Measurements from ENCODE around the gene SGTA.

Gene SGTA

GRCh38 chr19:2809387-2810140 is 26.5 kb upstream of the SGTA start:
- DNase-seq (ENCODE audit: low read depth) = no peak

- DNase-seq (ENCODE audit: low read depth) = no peak
These were observed 25.3 kb upstream of the SGTA start for GRCh38 chr19:2808129-2808941.

DNA sequence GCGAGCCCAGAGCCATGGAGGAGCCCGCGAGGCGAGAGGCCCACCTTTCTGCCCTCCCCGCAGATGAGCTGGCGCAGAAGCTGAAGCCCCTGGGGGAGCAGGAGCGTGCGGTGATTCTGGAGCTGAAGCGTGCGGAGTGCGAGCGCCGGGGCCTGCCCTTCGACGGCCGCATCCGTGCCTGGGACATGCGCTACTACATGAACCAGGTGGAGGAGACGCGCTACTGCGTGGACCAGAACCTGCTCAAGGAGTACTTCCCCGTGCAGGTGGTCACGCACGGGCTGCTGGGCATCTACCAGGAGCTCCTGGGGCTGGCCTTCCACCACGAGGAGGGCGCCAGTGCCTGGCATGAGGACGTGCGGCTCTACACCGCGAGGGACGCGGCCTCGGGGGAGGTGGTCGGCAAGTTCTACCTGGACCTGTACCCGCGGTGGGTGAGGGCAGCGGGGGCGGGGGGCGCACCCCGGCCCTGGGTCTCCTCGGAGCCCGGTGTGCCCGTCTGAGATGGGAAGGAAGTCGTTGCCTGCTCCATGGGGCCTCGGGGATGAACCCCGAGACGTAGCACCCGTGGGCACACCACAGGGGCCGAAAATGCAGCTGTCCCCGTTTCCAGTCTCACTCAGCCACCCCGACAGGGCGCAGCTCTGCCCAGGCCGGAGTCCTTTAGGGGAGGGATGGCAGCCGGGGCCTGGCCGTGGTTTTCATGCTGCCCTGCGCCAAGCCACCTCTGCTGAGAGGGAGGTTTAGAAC is 24.5 kb upstream of the SGTA start:
- DNase-seq (ENCODE audit: low read depth) = no peak

DNA sequence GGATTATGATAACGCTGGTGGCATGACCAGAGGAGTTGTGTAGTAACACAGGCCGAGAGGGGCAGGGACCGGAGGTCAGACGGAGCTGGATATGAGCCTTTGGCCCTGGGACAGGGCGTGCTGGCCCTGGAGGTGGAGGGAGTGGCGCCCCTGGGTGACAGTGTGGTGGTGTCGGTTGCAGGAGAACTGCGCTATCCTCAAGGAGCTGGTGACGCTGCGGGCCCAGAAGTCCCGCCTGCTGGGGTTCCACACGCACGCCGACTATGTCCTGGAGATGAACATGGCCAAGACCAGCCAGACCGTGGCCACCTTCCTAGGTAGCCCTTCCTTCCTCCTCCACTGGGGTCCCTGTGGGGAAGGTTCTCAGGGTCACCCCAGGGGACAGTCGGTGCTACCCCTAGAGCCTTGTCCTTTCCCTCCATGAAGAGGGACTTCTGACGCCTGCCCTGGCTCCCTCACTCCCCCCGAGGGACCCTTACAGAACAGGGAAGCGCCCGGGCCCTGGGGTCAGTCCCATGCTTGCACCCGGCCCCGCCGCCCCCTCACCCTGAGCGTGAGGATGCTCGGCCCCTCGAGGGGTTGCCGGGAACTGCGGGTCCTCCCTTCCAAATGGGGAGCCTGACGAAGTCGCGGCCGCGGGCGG is 23.8 kb upstream of the SGTA start:
- DNase-seq (ENCODE audit: low read depth) = no peak

DNA sequence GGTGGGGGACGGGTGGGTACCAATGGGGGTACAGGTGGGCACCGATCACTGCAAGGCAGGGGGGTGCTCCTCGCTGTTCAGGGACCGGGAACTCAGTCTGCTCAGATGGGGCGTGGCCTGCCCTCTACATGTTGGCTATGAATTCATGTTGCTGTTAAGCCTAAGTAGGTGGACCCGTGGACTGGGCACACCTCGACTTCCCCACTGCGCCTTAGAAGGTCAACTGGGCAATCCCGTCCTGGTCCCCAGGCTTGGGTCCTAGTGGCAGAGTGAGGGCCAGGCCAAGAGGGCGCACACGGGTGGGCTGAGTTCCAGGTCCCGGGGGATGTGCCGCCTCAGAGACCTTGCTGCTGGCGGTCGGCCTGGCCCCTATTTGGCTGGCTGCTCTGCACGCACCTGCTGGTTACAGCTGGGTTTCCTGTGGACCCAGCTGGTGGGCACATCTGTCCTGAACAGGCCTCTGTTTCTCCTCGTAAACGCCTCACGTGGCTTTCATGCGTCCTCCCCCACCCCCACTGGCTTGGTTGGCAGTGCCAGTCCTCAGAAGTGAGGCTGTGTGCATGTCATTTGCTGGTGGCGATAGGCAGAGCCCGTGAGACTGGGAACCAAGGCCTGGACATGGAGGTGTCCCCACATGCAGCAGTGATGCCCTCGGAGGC is 23.0 kb upstream of the SGTA start:
- no peak for DNase-seq (ENCODE audit: low read depth)

- no peak for DNase-seq (ENCODE audit: low read depth)
These were observed 22.3 kb upstream of the SGTA start for GRCh38 chr19:2805261-2805900.

- no peak for DNase-seq (ENCODE audit: low read depth)
These were observed 21.3 kb upstream of the SGTA start for GRCh38 chr19:2804156-2805004.

DNA sequence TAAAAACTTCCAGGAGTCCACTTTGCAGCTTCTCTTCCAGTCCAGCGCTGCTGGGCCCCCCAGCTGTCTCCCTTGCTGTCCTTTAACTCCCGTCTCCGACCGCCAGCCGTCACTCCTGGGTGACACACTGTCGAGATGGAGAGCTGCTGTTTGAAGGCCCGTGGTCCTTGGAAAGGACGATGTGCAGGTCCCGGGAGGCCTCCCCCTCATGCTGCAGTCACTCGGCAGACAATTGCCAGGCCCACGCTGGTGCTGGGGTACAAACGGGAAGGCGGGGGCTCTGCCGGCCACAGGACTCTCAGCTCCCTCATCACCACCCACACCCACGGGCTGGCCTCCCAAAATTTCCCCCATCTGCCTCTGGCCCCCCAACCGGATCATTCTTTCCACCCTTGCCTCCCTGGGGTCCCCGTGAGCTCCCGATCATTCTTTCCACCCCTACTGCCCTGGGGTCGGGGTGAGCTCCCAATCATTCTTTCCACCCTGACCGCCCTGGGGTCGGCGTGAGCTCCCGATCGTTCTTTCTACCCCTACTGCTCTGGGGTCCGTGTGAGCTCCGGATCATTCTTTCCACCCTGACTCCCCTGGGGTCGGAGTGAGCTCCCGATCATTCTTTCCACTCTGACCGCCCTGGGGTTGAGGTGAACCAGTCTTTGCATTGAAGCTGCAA is 20.5 kb upstream of the SGTA start:
- no peak for DNase-seq (ENCODE audit: low read depth)

DNA sequence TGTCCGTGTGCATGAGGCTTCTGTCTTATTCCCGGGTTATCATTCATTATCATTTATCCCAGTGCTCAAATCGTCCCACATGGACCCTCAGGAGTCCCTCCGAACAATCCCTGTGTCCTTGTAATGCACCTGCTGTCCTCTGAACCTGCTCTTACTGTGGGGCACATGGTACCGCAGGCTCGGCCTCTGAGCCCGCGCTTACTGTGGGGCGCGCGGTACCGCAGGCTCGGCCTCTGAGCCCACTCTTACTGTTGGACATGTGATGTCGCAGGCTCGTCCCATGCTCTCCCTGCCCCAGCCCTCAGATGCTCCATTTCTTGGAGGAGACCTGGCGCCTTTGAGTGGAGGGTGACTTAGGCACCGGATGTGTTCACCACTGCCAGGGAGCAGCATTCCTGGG is 19.8 kb upstream of the SGTA start:
- no peak for DNase-seq (ENCODE audit: low read depth)

- DNase-seq (ENCODE audit: low read depth) = no peak
These were observed 17.4 kb upstream of the SGTA start for GRCh38 chr19:2800506-2800905.

DNA sequence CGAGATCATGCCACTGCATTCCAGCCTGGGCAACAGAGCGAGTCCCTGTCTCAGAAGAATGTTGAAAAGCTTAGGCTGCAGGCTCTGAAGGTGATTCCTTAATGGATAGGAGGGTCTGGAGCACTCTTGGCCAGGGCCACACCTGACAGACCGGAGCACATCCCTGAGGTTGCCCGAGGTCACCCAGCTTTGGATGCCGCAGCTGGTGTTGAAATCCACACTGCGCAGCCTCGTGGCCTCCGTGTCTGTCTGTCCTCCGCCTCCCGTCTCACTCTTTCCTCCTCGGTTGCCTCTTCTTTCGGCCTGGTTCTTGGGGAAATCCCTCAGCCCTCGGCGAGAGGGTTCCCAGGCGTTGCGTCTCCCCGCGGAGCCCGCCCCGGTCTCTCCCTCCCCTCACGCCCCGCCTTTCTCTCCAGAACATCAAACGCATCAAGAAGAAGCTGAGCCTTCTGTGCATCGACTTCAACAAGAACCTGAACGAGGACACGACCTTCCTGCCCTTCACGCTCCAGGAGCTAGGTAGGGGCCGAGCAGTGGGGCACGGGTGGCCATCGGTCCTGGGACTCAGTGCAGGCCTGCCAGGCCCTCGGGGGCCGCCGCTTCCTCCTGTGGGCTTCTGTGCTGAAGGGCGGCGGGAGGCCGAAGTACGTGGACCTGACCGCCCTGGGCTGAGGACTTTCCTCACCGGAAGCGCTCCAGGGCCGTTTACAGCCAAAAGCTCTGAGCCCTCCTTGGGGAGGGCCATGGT is 16.4 kb upstream of the SGTA start:
- DNase-seq (ENCODE audit: low read depth) = no peak

- DNase-seq (ENCODE audit: low read depth) = no peak
These were observed 15.7 kb upstream of the SGTA start for GRCh38 chr19:2798733-2799132.

- DNase-seq (ENCODE audit: low read depth) = no peak
These were observed 15.1 kb upstream of the SGTA start for GRCh38 chr19:2798158-2798685.

DNA sequence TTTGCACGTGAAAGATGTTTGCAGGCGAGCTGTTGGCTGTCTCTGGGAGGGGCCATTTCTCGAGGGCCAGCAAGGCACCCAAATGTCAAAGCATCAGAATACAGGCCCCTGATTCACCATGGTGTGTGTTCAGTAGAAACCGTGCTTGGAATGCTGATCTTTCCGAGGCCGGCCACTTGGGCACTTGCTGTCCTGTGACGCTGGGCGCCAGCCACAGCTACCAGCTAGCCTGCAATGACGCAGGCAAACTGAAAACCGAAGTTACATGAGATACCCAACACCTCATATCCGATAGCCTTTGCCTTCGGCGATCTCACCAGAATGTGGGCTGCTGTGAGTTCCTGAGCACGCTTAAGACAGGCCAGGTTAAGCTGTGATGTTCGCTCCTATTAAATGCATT is 14.2 kb upstream of the SGTA start:
- DNase-seq (ENCODE audit: low read depth) = no peak

- no peak for DNase-seq (ENCODE audit: low read depth)
These were observed 13.7 kb upstream of the SGTA start for GRCh38 chr19:2796659-2797266.

- DNase-seq (ENCODE audit: low read depth) = no peak
These were observed 13.0 kb upstream of the SGTA start for GRCh38 chr19:2795827-2796658.

DNA sequence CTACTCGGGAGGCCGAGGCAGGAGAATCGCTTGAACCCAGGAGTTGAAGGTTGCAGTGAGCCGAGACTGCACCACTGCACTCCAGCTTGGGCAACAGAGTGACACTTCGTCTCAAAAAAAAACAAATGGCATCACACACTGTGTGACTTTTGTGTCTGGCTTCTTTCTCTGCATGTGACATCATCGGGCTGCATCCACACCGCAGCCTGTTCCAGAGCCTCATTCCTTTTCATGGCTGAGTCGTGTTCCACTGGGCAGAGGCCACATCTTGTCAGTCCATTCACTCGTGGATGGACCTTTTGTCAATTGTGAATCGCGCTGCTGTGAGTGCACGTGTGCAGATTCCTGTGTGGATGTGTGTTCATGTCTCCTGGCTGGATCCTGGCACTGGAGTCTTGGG is 10.5 kb upstream of the SGTA start:
- no peak for DNase-seq (ENCODE audit: low read depth)
